ENCODE data around the gene OR4C5.
"Not testable (repeated sequence)": the region's sequence is repeated elsewhere in the genome, so short reads cannot be mapped to it uniquely, and the experiment has no call there.

OR4C5 gene

GRCh38 chr11:48366365-48366764 is at the start of gene OR4C5:
Gene OR4C5, minus strand, starts transcription at chr11:48366465. Its CDS starts 0 bp downstream, at chr11:48366465.
- no peak for DNase-seq

GRCh38 chr11:48384670-48385069 is 18.4 kb upstream of the OR4C5 start:
- no peak for DNase-seq

- not testable (repeated sequence) for DNase-seq
Measured at GRCh38 chr11:48384151-48384550, 17.9 kb upstream of the OR4C5 start.

- not testable (repeated sequence) for DNase-seq
Measured at GRCh38 chr11:48361289-48361688, 5.0 kb downstream of the OR4C5 start.

- DNase-seq, result no peak
Measured at GRCh38 chr11:48354677-48355076, 11.6 kb downstream of the OR4C5 start.

- no peak for DNase-seq
Measured at GRCh38 chr11:48354013-48354412, 12.3 kb downstream of the OR4C5 start.

GRCh38 chr11:48346286-48346685 is 20.0 kb downstream of the OR4C5 start:
- DNase-seq, result not testable (repeated sequence)

- not testable (repeated sequence) for DNase-seq
Measured at GRCh38 chr11:48342505-48342904, 23.8 kb downstream of the OR4C5 start.

- no peak for DNase-seq
Measured at GRCh38 chr11:48341466-48341865, 24.8 kb downstream of the OR4C5 start.

GRCh38 chr11:48324620-48325019 is 41.6 kb downstream of the OR4C5 start, which contains the start of gene OR4C3:
Gene OR4C3, plus strand, starts transcription at chr11:48324920. Its CDS starts 102 bp downstream, at chr11:48325022.
- DNase-seq, result not testable (repeated sequence)

- not testable (repeated sequence) for DNase-seq
Measured at GRCh38 chr11:48319813-48320212, 46.5 kb downstream of the OR4C5 start.

All from right forelimb (tissue), 1 donor.